Stomach (tissue), 4 donors: Measurements from ENCODE around the gene FBXO38.

Experiments used
- CTCF ChIP-seq, 7 experiments: fragments of 450-650 bp in 4 of 7; fragments of 200-600 bp in 3 of 7; sonication (generic) in 3 of 7; IDR thresholded peaks; one replicate each; pipeline ENCODE4 v1.5.1; 2016 to 2019; ENCODE audit warnings: antibody characterized with exemption in 7 of 7, control low read depth in 2 of 7, mild to moderate bottlenecking in 1 of 7
- POLR2A ChIP-seq, 4 donors: fragments of 450-650 bp; IDR thresholded peaks; one replicate each; pipeline ENCODE4 v1.6.1; 2016; ENCODE audit warnings: antibody characterized with exemption in 4 of 4, control low read depth in 2 of 4, mild to moderate bottlenecking in 1 of 4, moderate library complexity in 1 of 4
- POLR2AphosphoS5 ChIP-seq, 3 donors: sonication (generic); formaldehyde crosslinking; IDR thresholded peaks; one replicate each; pipeline ENCODE4 v1.6.1; 2016; ENCODE audit warnings: antibody characterized with exemption in 3 of 3

DNA sequence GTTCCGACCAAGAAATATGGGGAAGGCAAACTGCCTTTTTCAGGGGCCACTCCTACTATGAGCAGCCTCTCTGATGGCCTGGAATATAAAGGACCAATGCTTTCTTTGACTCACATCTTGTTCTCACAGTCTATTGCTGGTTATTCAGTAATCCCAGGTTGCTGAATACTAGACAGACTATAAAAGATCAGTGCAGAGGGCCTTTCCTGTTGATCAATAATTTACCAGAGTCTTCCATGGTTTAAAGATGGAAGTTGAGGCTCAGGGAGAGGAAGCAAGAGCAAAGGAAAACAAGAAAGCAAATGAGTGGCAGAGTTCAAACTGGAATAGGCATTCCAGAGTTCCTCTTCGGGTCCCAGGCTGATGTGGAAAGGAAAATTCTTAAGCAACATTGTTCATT, 62.9 kb downstream of the FBXO38 start:
- no peak for TF ChIP-seq CTCF (IDR thresholded peaks at IDR 0.05)
- no peak for TF ChIP-seq POLR2AphosphoS5 (IDR thresholded peaks at IDR 0.05)
- no peak for TF ChIP-seq POLR2A (IDR thresholded peaks at IDR 0.05)
